ENCODE data around the gene RAPGEF5. TPM values are rescaled to one million over a fixed set of nuclear protein-coding genes. Genes with fewer than 3 reads are reported as not detected.

Gene RAPGEF5
- total and polyA plus RNA-seq, 2 donors, result 6.1 to 30.5 TPM

DNA sequence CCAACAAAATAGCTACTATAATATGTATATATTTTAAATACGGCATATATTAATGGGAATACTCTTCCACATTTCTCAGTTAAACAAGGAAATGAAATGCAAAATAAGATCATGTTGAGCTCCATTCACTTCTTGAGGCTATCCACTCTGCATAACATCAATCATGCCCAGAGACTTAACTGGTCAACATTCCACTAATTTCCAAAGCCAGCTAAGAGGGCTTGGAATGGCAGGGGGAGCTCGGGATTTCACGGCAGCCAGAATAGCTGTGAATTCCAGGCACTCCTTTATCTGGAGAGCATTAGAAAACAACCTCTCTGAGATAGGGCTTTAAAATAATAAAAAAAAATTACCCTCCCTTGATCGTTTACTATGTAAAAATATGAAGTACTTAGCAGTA lies 216.4 kb downstream of the RAPGEF5 start:
- DNase-seq (ENCODE audit: low read depth in 6 of 9, low spot score in 9 of 9), result no peak
- Histone ChIP-seq H3K27me3 (ENCODE audit: control insufficient read depth in 2 of 2, insufficient read depth in 1 of 2, low read length in 1 of 2) (no peaks in the 10 kb centered on the region), H3K4me3 (ENCODE audit: low read length in 2 of 2) (no peak overlapping the region), H3K27ac (ENCODE audit: low read depth in 1 of 2, low read length in 1 of 2) (no peak overlapping the region), H3K9me3 (ENCODE audit: control insufficient read depth in 2 of 2, insufficient read depth in 1 of 2, low read length in 1 of 2) (no peaks in the 10 kb centered on the region), H3K36me3 (ENCODE audit: control insufficient read depth in 2 of 2, insufficient read depth in 2 of 2, low read length in 1 of 2) (peaks cover 29 to 80% of the 10 kb centered on the region in 2 donors), H3K4me1 (ENCODE audit: control insufficient read depth in 2 of 2, insufficient read depth in 2 of 2, low read length in 2 of 2) (no peaks in the 10 kb centered on the region)
- 97% methylated on average over 4 of the region's 4 CpGs for WGBS

DNA sequence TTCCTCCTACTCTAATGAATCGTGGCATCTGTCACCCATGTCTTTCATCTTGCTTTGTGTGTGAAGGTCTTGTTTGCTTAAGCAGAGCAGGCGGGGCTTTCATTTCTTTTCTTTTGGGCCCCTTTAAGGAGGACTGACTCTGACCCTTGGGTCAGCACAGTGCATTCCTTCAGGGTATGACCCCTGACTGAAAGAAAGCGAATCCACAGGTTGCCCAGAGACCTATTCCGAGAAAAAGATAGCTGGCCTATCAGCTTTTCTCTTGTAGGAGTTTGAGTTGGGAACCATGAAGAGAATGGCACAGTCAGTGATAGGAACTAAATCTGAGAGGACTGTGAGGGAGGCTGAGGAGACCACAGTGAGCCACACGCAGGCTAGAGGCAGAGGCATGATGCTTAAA lies 218.1 kb downstream of the RAPGEF5 start:
- no peak for DNase-seq (ENCODE audit: low read depth in 6 of 9, low spot score in 9 of 9)
- Histone ChIP-seq H3K4me3 (ENCODE audit: low read length in 2 of 2) (no peak overlapping the region), H3K4me1 (ENCODE audit: control insufficient read depth in 2 of 2, insufficient read depth in 2 of 2, low read length in 2 of 2) (no peaks in the 10 kb centered on the region), H3K27me3 (ENCODE audit: control insufficient read depth in 2 of 2, insufficient read depth in 1 of 2, low read length in 1 of 2) (no peaks in the 10 kb centered on the region), H3K36me3 (ENCODE audit: control insufficient read depth in 2 of 2, insufficient read depth in 2 of 2, low read length in 1 of 2) (peaks cover 28 to 75% of the 10 kb centered on the region in 2 donors), H3K27ac (ENCODE audit: low read depth in 1 of 2, low read length in 1 of 2) (no peak overlapping the region), H3K9me3 (ENCODE audit: control insufficient read depth in 2 of 2, insufficient read depth in 1 of 2, low read length in 1 of 2) (no peaks in the 10 kb centered on the region)
- WGBS, result 97% methylated on average over 5 of the region's 5 CpGs

DNA sequence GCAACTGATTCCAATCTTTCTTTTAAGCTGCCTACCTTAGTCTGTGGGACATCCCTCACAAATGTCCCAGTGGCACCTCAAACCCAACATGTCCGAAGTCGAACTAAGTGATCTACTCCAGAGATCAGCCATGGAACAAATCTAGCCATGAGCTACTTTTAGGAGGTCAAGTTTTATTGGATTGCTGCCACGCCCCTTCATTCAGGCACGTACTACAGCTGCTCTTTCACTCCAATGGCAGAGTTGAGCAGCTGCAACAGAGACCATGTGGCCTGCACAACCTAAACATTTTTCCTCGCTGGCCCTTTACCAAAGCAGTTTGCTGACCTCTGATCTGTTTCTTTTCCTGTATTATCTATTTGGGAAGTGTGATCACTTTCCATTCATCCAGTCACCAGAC lies 218.8 kb downstream of the RAPGEF5 start:
- no peak for DNase-seq (ENCODE audit: low read depth in 6 of 9, low spot score in 9 of 9)
- Histone ChIP-seq H3K9me3 (ENCODE audit: control insufficient read depth in 2 of 2, insufficient read depth in 1 of 2, low read length in 1 of 2) (no peaks in the 10 kb centered on the region), H3K27me3 (ENCODE audit: control insufficient read depth in 2 of 2, insufficient read depth in 1 of 2, low read length in 1 of 2) (no peaks in the 10 kb centered on the region), H3K4me3 (ENCODE audit: low read length in 2 of 2) (no peak overlapping the region), H3K27ac (ENCODE audit: low read depth in 1 of 2, low read length in 1 of 2) (no peak overlapping the region), H3K4me1 (ENCODE audit: control insufficient read depth in 2 of 2, insufficient read depth in 2 of 2, low read length in 2 of 2) (no peaks in the 10 kb centered on the region), H3K36me3 (ENCODE audit: control insufficient read depth in 2 of 2, insufficient read depth in 2 of 2, low read length in 1 of 2) (peaks cover 24 to 73% of the 10 kb centered on the region in 2 donors)
- WGBS, result 97% methylated on average over 5 of the region's 5 CpGs

DNA sequence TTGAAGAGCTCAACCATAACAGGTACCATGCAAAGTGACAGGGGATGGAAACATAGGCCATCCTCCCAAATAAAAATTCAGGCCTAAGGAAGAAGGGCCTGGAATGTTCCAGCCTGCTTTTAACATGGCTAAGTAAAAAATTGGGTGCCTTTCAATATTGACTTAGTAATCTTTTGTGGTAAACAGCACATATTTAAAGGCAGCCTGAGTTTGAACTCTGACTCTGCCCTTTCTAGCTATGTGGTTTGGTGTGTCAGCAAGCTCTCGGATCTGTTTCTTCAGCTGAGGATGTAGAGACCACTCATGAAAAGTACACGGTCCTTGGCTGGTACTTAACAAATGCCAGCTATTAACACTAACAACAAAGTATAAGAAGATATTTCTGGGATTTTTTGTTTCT lies 219.5 kb downstream of the RAPGEF5 start:
- peaks cover 29 to 73% of the 10 kb centered on the region in 2 donors for H3K36me3 ChIP-seq (ENCODE audit: control insufficient read depth in 2 of 2, insufficient read depth in 2 of 2, low read length in 1 of 2)
- WGBS, result 95% methylated on average over 2 of the region's 2 CpGs
- no peak overlapping the region for H3K4me3 ChIP-seq (ENCODE audit: low read length in 2 of 2)
- no peaks in the 10 kb centered on the region for H3K9me3 ChIP-seq (ENCODE audit: control insufficient read depth in 2 of 2, insufficient read depth in 1 of 2, low read length in 1 of 2)
- DNase-seq (ENCODE audit: low read depth in 6 of 9, low spot score in 9 of 9), result no peak
- no peaks in the 10 kb centered on the region for H3K27me3 ChIP-seq (ENCODE audit: control insufficient read depth in 2 of 2, insufficient read depth in 1 of 2, low read length in 1 of 2)
- H3K4me1 ChIP-seq (ENCODE audit: control insufficient read depth in 2 of 2, insufficient read depth in 2 of 2, low read length in 2 of 2), result no peaks in the 10 kb centered on the region
- H3K27ac ChIP-seq (ENCODE audit: low read depth in 1 of 2, low read length in 1 of 2), result no peak overlapping the region

DNA sequence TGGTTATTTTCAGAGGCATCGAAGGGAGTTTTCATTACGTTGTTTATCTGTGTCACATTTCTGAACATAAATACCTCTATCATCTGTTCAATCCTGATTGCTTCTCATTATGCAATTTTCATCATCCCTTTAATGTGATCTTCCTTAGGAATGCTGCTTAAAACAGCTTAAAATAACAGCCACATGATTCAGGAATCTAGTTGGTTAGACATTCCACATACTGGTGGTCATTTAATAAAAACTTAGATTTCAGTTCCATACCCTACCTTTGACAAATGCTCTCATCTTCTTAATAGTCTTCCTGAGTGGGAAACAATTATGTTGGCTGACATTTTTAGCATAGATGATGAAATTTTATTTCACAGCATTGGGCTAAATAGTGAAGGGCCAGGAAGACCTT lies 219.9 kb downstream of the RAPGEF5 start:
- no peaks in the 10 kb centered on the region for H3K4me1 ChIP-seq (ENCODE audit: control insufficient read depth in 2 of 2, insufficient read depth in 2 of 2, low read length in 2 of 2)
- H3K36me3 ChIP-seq (ENCODE audit: control insufficient read depth in 2 of 2, insufficient read depth in 2 of 2, low read length in 1 of 2), result peaks cover 30 to 72% of the 10 kb centered on the region in 2 donors
- 91% methylated on average over 2 of the region's 2 CpGs for WGBS
- no peaks in the 10 kb centered on the region for H3K9me3 ChIP-seq (ENCODE audit: control insufficient read depth in 2 of 2, insufficient read depth in 1 of 2, low read length in 1 of 2)
- H3K4me3 ChIP-seq (ENCODE audit: low read length in 2 of 2), result no peak overlapping the region
- DNase-seq (ENCODE audit: low read depth in 6 of 9, low spot score in 9 of 9), result no peak
- H3K27ac ChIP-seq (ENCODE audit: low read depth in 1 of 2, low read length in 1 of 2), result no peak overlapping the region
- H3K27me3 ChIP-seq (ENCODE audit: control insufficient read depth in 2 of 2, insufficient read depth in 1 of 2, low read length in 1 of 2), result no peaks in the 10 kb centered on the region

DNA sequence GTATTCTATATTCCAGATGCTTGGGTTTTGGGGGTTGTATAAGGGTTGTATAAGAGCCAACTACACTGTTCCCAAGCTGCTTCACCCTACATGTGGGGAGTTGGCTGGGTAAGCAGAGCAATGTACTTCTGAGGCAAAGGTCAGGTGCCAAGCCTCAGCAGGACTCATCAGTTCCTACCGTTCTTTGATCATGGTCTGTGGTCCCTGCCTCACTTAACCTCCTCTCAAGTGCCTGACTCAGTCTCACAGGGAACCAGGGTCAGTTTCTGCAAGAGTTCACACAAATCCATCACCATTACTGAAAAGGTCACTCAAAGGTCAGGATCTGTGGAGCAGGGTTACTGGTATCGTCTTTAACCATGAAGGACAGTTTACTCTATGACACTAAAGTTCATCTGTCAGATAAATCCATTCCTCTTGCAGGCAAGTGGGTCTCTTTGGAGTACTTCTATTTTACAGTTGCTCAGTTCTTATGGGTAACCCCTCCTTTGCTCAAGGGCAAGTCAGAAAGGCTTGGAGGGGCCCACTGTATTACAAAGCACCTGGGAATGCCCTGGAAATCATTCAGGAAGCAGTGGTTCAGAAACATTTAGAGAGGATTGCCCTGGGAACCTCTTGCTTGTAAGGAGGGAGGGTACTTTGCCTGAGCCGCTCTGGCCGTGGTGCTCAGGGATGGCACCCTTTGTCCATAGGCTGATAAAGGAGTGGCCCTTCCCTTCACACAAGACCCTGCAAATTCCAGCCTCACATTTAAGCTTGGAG lies 227.0 kb downstream of the RAPGEF5 start:
- Histone ChIP-seq H3K27ac (ENCODE audit: low read depth in 1 of 2, low read length in 1 of 2) (no peak overlapping the region), H3K4me1 (ENCODE audit: control insufficient read depth in 2 of 2, insufficient read depth in 2 of 2, low read length in 2 of 2) (no peaks in the 10 kb centered on the region), H3K36me3 (ENCODE audit: control insufficient read depth in 2 of 2, insufficient read depth in 2 of 2, low read length in 1 of 2) (peaks cover 22 to 64% of the 10 kb centered on the region in 2 donors), H3K4me3 (ENCODE audit: low read length in 2 of 2) (no peak overlapping the region), H3K9me3 (ENCODE audit: control insufficient read depth in 2 of 2, insufficient read depth in 1 of 2, low read length in 1 of 2) (no peaks in the 10 kb centered on the region), H3K27me3 (ENCODE audit: control insufficient read depth in 2 of 2, insufficient read depth in 1 of 2, low read length in 1 of 2) (no peaks in the 10 kb centered on the region)
- no peak for DNase-seq (ENCODE audit: low read depth in 6 of 9, low spot score in 9 of 9)
- WGBS, result 98% methylated on average over 4 of the region's 4 CpGs

DNA sequence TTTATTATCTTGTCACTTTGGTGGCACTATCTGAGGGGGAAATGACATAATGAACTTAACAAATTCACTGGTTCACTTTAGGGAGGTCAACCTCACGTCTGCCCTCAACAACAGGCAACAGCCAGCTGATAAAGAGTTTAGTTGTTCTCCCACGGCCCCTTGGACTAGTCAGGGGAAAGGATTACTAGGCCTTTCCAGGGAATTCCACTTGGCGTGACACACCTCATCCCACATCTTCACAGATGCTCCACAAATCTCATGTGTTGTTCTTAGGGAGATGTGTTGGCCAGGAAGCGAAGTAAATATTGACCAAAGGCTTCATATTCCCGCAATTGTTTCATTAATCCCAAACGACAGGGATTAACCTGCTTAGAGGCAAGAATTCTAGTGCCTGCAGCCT lies 227.8 kb downstream of the RAPGEF5 start:
- peaks cover 19 to 64% of the 10 kb centered on the region in 2 donors for H3K36me3 ChIP-seq (ENCODE audit: control insufficient read depth in 2 of 2, insufficient read depth in 2 of 2, low read length in 1 of 2)
- H3K9me3 ChIP-seq (ENCODE audit: control insufficient read depth in 2 of 2, insufficient read depth in 1 of 2, low read length in 1 of 2), result no peaks in the 10 kb centered on the region
- no peaks in the 10 kb centered on the region for H3K4me1 ChIP-seq (ENCODE audit: control insufficient read depth in 2 of 2, insufficient read depth in 2 of 2, low read length in 2 of 2)
- H3K4me3 ChIP-seq (ENCODE audit: low read length in 2 of 2), result no peak overlapping the region
- no peak for DNase-seq (ENCODE audit: low read depth in 6 of 9, low spot score in 9 of 9)
- no peaks in the 10 kb centered on the region for H3K27me3 ChIP-seq (ENCODE audit: control insufficient read depth in 2 of 2, insufficient read depth in 1 of 2, low read length in 1 of 2)
- no peak overlapping the region for H3K27ac ChIP-seq (ENCODE audit: low read depth in 1 of 2, low read length in 1 of 2)
- WGBS, result 91% methylated on average over 6 of the region's 6 CpGs

DNA sequence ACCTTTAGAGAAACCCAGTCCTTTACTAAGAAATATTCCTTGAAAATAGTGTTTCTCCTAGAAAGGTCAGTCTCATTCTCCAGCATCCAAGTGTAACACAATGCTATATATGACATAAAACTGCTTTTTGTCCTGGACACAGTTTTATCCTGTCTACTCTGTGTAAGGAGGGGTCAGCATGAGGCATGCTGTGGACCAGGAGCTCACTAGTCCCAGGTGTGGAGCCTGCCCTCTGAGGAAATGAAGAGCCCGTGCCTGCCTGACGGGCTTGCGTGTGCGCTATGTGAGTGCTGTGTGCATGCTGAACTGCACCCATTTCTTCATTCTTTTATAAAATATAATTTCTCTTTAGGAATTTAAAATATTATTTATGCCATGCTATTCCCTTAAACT lies 228.4 kb downstream of the RAPGEF5 start:
- no peaks in the 10 kb centered on the region for H3K4me1 ChIP-seq (ENCODE audit: control insufficient read depth in 2 of 2, insufficient read depth in 2 of 2, low read length in 2 of 2)
- no peak overlapping the region for H3K4me3 ChIP-seq (ENCODE audit: low read length in 2 of 2)
- WGBS, result over 99% methylated on average over 4 of the region's 4 CpGs
- no peak overlapping the region for H3K27ac ChIP-seq (ENCODE audit: low read depth in 1 of 2, low read length in 1 of 2)
- peaks cover 19 to 63% of the 10 kb centered on the region in 2 donors for H3K36me3 ChIP-seq (ENCODE audit: control insufficient read depth in 2 of 2, insufficient read depth in 2 of 2, low read length in 1 of 2)
- H3K27me3 ChIP-seq (ENCODE audit: control insufficient read depth in 2 of 2, insufficient read depth in 1 of 2, low read length in 1 of 2), result no peaks in the 10 kb centered on the region
- H3K9me3 ChIP-seq (ENCODE audit: control insufficient read depth in 2 of 2, insufficient read depth in 1 of 2, low read length in 1 of 2), result no peaks in the 10 kb centered on the region
- DNase-seq (ENCODE audit: low read depth in 6 of 9, low spot score in 9 of 9), result no peak

DNA sequence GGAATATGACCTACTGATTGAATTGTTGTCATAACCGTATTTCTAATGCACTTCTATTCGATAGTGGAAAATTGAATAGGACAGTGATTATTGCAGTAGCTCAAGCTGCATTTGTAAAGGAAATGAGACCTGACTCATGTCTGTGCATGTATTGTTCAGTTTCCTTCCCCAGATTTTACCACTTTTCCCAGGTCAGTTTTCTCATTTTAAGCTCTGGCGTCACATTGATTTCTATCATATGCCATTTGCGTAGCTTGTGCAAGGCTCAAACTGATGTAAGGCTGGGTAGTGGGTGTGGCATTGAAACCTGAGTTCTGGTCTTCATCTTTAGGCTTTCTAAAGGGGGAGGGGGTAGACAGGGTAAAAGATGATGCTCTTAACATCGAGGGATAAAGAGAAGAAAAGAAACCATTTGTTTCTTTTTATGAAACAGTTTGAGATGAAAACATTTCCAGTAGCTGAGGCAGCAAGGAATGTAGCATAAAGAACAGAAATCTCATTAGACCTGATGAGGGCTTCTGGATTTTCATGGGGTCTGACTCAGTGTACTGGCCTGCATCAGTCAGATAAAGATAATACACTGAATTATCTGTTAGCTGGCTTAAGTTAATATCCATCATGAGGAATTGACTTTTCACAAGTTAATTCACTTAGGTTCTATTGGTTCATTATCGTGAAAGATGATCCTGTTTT lies 229.0 kb downstream of the RAPGEF5 start:
- H3K4me3 ChIP-seq (ENCODE audit: low read length in 2 of 2), result no peak overlapping the region
- peaks cover 0 to 3% of the 10 kb centered on the region in 2 donors for H3K4me1 ChIP-seq (ENCODE audit: control insufficient read depth in 2 of 2, insufficient read depth in 2 of 2, low read length in 2 of 2)
- H3K27me3 ChIP-seq (ENCODE audit: control insufficient read depth in 2 of 2, insufficient read depth in 1 of 2, low read length in 1 of 2), result no peaks in the 10 kb centered on the region
- H3K27ac ChIP-seq (ENCODE audit: low read depth in 1 of 2, low read length in 1 of 2), result no peak overlapping the region
- no peak for DNase-seq (ENCODE audit: low read depth in 6 of 9, low spot score in 9 of 9)
- peaks cover 18 to 62% of the 10 kb centered on the region in 2 donors for H3K36me3 ChIP-seq (ENCODE audit: control insufficient read depth in 2 of 2, insufficient read depth in 2 of 2, low read length in 1 of 2)
- H3K9me3 ChIP-seq (ENCODE audit: control insufficient read depth in 2 of 2, insufficient read depth in 1 of 2, low read length in 1 of 2), result no peaks in the 10 kb centered on the region
- 86% methylated on average over 6 of the region's 6 CpGs for WGBS
